Calu3 (cell line): Measurements from ENCODE around the gene KIT. TPM values are rescaled to one million over a fixed set of nuclear protein-coding genes. Genes with fewer than 3 reads are reported as not detected.

Experiments used
- BruUV-seq: library from RNA; stranded (reverse); fragments of 400-500 nt; replicated peaks from 2 replicates; lab custom pipeline; 2021; lab: Mats Ljungman, UMichigan
- CTCF ChIA-PET: fragments of 300-600 bp; sonication (Branson Sonifier 250); formaldehyde crosslinking; loops from one replicate; lab custom pipeline; 2022; ENCODE audit warnings: antibody characterized with exemption; lab: Charles Lee
- DNase-seq: peaks from one replicate; pipeline ENCODE4 v3.0.0; 2022
- H3K27ac Mint-ChIP-seq: one replicate; pipeline ENCODE4 v1.8.0; 2022; ENCODE audit warnings: mixed read lengths; ENCODE audit not compliant: unreplicated experiment
- H3K27me3 Mint-ChIP-seq: one replicate; pipeline ENCODE4 v1.8.0; 2022; ENCODE audit warnings: mixed read lengths; ENCODE audit not compliant: unreplicated experiment
- H3K36me3 Mint-ChIP-seq: one replicate; pipeline ENCODE4 v1.8.0; 2022; ENCODE audit warnings: mild to moderate bottlenecking, moderate library complexity, mixed read lengths; ENCODE audit not compliant: insufficient read depth, unreplicated experiment
- H3K4me1 Mint-ChIP-seq: one replicate; pipeline ENCODE4 v1.8.0; 2022; ENCODE audit warnings: mild to moderate bottlenecking, low read depth, mixed read lengths; ENCODE audit not compliant: unreplicated experiment
- H3K4me3 Mint-ChIP-seq: one replicate; pipeline ENCODE4 v1.8.0; 2022; ENCODE audit warnings: mild to moderate bottlenecking, low read depth, moderate library complexity, mixed read lengths; ENCODE audit not compliant: unreplicated experiment
- H3K9me3 Mint-ChIP-seq: one replicate; pipeline ENCODE4 v1.8.0; 2022; ENCODE audit warnings: low read depth, mixed read lengths; ENCODE audit not compliant: unreplicated experiment
- intact Hi-C: fragments of 100-400 bp; cut with micrococcal nuclease; formaldehyde crosslinking; loops from one replicate; pipeline ENCODE4 v1.10.0; 2022; ENCODE audit not compliant: unreplicated experiment
- total RNA-seq: library from RNA; stranded (reverse); gene quantifications from 2 replicates; pipeline ENCODE4 v1.2.3, GENCODE V29; 2022
- TF ChIP-seq, protein P1 (sequence below): fragments of 200-600 bp; IDR thresholded peaks from one replicate; pipeline ENCODE4 v1.8.0; 2022; ENCODE audit warnings: antibody characterized with exemption; ENCODE audit not compliant: unreplicated experiment

The KIT gene
- total RNA-seq, 1 experiment from 2014 or later = not detected

GRCh38 chr4:54742636-54743399 is 85.1 kb downstream of the KIT start:
- intact Hi-C loops = no loop called here
- H3K36me3 Mint-ChIP-seq = no peaks in the 10 kb centered on the region
- CTCF ChIA-PET = no interaction called here

DNA sequence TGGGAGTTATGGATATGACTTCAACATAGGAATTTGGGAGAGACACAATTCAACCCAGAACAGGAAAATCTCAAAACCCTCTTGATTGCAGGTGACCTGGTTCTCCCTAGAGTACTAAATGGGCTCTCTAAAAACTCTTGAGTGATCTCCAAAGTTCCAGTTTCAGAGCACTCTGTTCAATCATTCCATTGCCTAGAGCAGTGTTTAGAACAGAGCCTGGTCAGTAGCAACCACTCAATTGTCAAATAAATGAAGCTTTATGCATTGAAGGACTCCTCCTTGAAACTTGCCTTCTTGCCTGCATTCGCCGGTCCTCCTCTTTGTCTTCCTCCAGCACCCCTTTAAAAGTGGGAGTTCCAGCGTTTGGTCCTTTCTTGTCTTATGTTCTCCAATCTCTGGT is 85.8 kb downstream of the KIT start:
- DNase-seq = no peak
- H3K27me3 Mint-ChIP-seq = peaks cover 39% of the 10 kb centered on the region
- CTCF ChIA-PET = no interaction called here
- no peak overlapping the region for H3K4me3 Mint-ChIP-seq
- TF ChIP-seq, protein P1, sequence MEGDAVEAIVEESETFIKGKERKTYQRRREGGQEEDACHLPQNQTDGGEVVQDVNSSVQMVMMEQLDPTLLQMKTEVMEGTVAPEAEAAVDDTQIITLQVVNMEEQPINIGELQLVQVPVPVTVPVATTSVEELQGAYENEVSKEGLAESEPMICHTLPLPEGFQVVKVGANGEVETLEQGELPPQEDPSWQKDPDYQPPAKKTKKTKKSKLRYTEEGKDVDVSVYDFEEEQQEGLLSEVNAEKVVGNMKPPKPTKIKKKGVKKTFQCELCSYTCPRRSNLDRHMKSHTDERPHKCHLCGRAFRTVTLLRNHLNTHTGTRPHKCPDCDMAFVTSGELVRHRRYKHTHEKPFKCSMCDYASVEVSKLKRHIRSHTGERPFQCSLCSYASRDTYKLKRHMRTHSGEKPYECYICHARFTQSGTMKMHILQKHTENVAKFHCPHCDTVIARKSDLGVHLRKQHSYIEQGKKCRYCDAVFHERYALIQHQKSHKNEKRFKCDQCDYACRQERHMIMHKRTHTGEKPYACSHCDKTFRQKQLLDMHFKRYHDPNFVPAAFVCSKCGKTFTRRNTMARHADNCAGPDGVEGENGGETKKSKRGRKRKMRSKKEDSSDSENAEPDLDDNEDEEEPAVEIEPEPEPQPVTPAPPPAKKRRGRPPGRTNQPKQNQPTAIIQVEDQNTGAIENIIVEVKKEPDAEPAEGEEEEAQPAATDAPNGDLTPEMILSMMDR = no peak
- no peaks in the 10 kb centered on the region for H3K9me3 Mint-ChIP-seq
- intact Hi-C loops = no loop called here
- no peaks in the 10 kb centered on the region for H3K4me1 Mint-ChIP-seq
- no peak overlapping the region for H3K27ac Mint-ChIP-seq
- no peaks in the 10 kb centered on the region for H3K36me3 Mint-ChIP-seq
- BruUV-seq = no TSS peak

More at GRCh38 chr4:54742636-54743399, 85.1 kb downstream of the KIT start:
- no peak for DNase-seq
- no peak overlapping the region for H3K27ac Mint-ChIP-seq
- peaks cover 47% of the 10 kb centered on the region for H3K27me3 Mint-ChIP-seq
- BruUV-seq = no TSS peak
- H3K4me1 Mint-ChIP-seq = no peaks in the 10 kb centered on the region
- peaks cover 2% of the 10 kb centered on the region for H3K9me3 Mint-ChIP-seq
- no peak overlapping the region for H3K4me3 Mint-ChIP-seq
- TF ChIP-seq, protein P1 = no peak

GRCh38 chr4:54744487-54744886 is 86.7 kb downstream of the KIT start:
- Mint-ChIP-seq H3K27ac (no peak overlapping the region), H3K4me1 (no peaks in the 10 kb centered on the region), H3K36me3 (no peaks in the 10 kb centered on the region), H3K9me3 (no peaks in the 10 kb centered on the region), H3K4me3 (no peak overlapping the region), H3K27me3 (peaks cover 35% of the 10 kb centered on the region)
- CTCF ChIA-PET = no interaction called here
- no TSS peak for BruUV-seq
- intact Hi-C loops = no loop called here
- TF ChIP-seq, protein P1 = no peak
- no peak for DNase-seq

DNA sequence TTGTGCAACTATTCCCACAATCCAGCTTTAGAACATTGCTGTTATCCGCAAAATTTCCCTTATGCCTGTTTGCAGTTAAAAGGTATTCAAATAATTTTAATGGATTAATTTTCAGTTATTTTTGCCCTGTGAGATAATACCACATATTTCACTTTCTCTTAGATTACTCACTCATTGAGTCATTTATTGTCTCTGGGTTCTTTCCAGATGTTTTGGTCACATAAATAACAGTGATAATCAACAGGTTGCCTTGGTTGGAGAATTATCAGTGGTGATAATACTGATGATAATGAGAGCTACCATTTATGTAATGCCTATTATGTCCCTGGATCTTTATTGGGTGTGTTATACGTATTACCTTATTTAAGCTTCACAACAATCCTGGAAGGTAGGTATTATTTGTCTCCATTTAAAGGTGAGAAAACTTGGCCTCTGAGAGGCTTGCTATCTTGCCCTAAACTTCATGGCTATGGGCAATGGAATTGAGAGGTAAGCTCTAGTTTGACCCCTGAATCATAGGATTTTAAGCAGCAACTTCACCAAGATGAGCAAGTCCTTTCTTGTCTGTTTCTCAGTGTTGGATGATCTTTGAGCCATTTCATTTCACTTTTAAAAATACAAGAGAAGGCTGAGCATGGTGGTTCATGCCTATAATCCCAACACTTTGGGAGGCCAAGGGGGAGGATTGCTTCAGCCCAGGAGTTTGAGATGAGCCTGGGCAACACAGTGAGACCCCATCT is 87.4 kb downstream of the KIT start:
- CTCF ChIA-PET = no interaction called here
- Mint-ChIP-seq H3K4me3 (no peak overlapping the region), H3K36me3 (no peaks in the 10 kb centered on the region), H3K4me1 (no peaks in the 10 kb centered on the region), H3K27me3 (peaks cover 35% of the 10 kb centered on the region), H3K27ac (no peak overlapping the region), H3K9me3 (no peaks in the 10 kb centered on the region)
- no TSS peak for BruUV-seq
- intact Hi-C loops = no loop called here
- no peak for DNase-seq
- TF ChIP-seq, protein P1 = no peak
